K562 (cell line): Measurements from ENCODE around the gene ZNF837. TPM values are rescaled to one million over a fixed set of nuclear protein-coding genes. Genes with fewer than 3 reads are reported as not detected.

ENCODE experiments used
- C11orf30 ChIP-seq: fragments of 450-650 bp; IDR thresholded peaks from 2 replicates; pipeline ENCODE4 v1.6.1; 2016; ENCODE audit warnings: low read depth, mild to moderate bottlenecking
- FOXP1 ChIP-seq: sonication (generic); formaldehyde crosslinking; IDR thresholded peaks from 2 replicates; pipeline ENCODE4 v1.8.0; 2022; ENCODE audit warnings: mild to moderate bottlenecking, missing genetic modification reagents
- GABPA ChIP-seq: fragments of 200-800 bp; sonication (Bioruptor generic); conservative IDR thresholded peaks from 2 replicates; pipeline ENCODE4 v1.6.1; 2016; ENCODE audit warnings: low read depth, missing genetic modification characterization, missing compliant biosample characterization
- L3MBTL2 ChIP-seq: fragments of 450-650 bp; IDR thresholded peaks from 2 replicates; pipeline ENCODE4 v1.6.1; 2016; ENCODE audit warnings: mild to moderate bottlenecking, moderate library complexity
- NR3C1 ChIP-seq: sonication (generic); formaldehyde crosslinking; IDR thresholded peaks from 2 replicates; pipeline ENCODE4 v1.8.1; 2022; ENCODE audit warnings: missing genetic modification reagents
- RCOR1 ChIP-seq, 2 experiments: IDR thresholded peaks; 2 replicates each; pipeline ENCODE4 v1.6.1; 2012; ENCODE audit warnings: low read depth in 2 of 2, low read length in 2 of 2, borderline replicate concordance in 1 of 2, improper control_type of control experiment in 1 of 2
- SAFB ChIP-seq: fragments of 200-400 bp; formaldehyde crosslinking; IDR thresholded peaks from 2 replicates; pipeline ENCODE4 v1.6.1; 2017; ENCODE audit warnings: low read depth, low read length, borderline replicate concordance
- ZBTB8A ChIP-seq: fragments of 450-650 bp; IDR thresholded peaks from 2 replicates; pipeline ENCODE4 v1.6.1; 2018; ENCODE audit warnings: mild to moderate bottlenecking, moderate library complexity; ENCODE audit not compliant: partially characterized antibody
- ZNF184 ChIP-seq: sonication (generic); formaldehyde crosslinking; IDR thresholded peaks from 2 replicates; pipeline ENCODE4 v1.5.0; 2020; ENCODE audit warnings: missing genetic modification reagents
- polyA plus RNA-seq, 8 experiments: library from polyadenylated mRNA; depleted of rRNA in 4 of 8; stranded (reverse) in 5 of 8; unstranded in 3 of 8; fragments of >200 nt; fragmentation: Nextera tagmentation in 2 of 8; fragmentation: Illumina TruSeq in 1 of 8; extraction: Ambion mirVana in 2 of 8; extraction: Trizol in 1 of 8; gene quantifications; 2 replicates each; pipeline versions ENCODE4 v1.2.1 to v1.2.3, GENCODE V29; 2011 to 2014; ENCODE audit warnings: inconsistent platforms in 1 of 8, missing spikeins in 1 of 8
- total RNA-seq, 7 experiments: library from RNA; depleted of rRNA in 6 of 7; stranded (reverse); fragments of >200 nt in 6 of 7; fragmentation: Illumina TruSeq in 2 of 7; extraction: Trizol in 2 of 7; gene quantifications; 2 replicates each; pipeline versions ENCODE4 v1.2.1 to v1.2.3, GENCODE V29; 2011 to 2021; ENCODE audit warnings: low replicate concordance in 1 of 7
- TF ChIP-seq, protein P1 (sequence below): fragments of 450-650 bp; IDR thresholded peaks from 2 replicates; pipeline ENCODE4 v1.6.1; 2016; ENCODE audit warnings: mild to moderate bottlenecking, moderate library complexity
- TF ChIP-seq, protein P2 (sequence below): IDR thresholded peaks from 2 replicates; pipeline ENCODE4 v1.6.1; 2016; ENCODE audit warnings: missing genetic modification characterization, missing compliant biosample characterization
- TF ChIP-seq, protein P3 (sequence below): fragments of 250-450 bp; sonication (Bioruptor Pico); IDR thresholded peaks from 2 replicates; pipeline ENCODE4 v1.8.0; 2021; ENCODE audit warnings: borderline replicate concordance, mild to moderate bottlenecking, moderate library complexity; ENCODE audit not compliant: poor library complexity, severe bottlenecking

ZNF837 gene
- total and polyA plus RNA-seq, 9 of the 15 experiments (the other 6 are each of a cell fraction or from before 2014, with no cell fraction given), result 0.11 to 2.1 (median 0.57) TPM; not detected in 4

DNA sequence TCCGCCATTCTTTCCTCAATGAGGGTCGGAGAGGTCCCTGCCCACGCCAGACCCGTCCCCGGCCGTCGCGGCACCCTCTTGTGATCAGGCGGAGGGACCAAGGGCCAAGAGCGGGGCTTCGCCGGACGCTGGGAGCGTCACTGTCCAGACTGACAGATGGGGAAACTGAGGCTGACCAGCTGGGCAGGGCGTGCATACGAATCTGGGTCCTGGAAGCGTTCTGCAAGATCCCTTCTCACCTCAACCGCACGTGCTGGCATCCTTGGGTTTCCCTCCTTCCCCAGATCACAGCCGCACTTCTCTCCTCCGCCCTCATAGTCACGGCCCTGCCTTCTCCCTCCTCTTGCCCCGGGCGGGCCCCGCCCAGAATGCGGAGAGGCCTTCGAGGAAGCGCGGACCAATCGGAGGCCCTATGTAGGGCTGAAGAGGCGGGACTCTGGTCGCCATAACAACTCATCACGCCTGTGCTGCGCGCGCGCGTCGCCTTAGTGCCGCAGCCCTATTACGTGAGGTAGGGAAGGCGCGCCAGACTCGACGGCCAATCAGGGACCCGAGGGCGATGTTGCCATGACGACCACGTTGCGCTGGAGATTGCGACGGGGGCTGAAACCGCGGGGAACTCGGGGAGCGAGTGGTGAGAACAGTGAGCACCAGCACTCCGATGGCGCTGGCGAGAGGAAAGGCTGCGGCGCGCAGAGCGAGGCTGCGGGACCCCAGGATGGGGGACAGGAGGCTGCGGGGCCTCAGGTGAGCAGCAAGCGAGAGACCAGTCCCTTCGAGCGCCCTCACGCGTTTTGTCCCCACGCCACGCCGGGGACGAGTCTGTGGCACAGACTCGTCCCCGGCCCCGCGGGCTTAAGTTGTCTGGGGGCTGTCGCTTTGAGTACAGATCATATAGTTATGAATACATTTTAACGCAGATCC lies 20.3 kb upstream of the ZNF837 start (continued):
- TF ChIP-seq, protein P1, sequence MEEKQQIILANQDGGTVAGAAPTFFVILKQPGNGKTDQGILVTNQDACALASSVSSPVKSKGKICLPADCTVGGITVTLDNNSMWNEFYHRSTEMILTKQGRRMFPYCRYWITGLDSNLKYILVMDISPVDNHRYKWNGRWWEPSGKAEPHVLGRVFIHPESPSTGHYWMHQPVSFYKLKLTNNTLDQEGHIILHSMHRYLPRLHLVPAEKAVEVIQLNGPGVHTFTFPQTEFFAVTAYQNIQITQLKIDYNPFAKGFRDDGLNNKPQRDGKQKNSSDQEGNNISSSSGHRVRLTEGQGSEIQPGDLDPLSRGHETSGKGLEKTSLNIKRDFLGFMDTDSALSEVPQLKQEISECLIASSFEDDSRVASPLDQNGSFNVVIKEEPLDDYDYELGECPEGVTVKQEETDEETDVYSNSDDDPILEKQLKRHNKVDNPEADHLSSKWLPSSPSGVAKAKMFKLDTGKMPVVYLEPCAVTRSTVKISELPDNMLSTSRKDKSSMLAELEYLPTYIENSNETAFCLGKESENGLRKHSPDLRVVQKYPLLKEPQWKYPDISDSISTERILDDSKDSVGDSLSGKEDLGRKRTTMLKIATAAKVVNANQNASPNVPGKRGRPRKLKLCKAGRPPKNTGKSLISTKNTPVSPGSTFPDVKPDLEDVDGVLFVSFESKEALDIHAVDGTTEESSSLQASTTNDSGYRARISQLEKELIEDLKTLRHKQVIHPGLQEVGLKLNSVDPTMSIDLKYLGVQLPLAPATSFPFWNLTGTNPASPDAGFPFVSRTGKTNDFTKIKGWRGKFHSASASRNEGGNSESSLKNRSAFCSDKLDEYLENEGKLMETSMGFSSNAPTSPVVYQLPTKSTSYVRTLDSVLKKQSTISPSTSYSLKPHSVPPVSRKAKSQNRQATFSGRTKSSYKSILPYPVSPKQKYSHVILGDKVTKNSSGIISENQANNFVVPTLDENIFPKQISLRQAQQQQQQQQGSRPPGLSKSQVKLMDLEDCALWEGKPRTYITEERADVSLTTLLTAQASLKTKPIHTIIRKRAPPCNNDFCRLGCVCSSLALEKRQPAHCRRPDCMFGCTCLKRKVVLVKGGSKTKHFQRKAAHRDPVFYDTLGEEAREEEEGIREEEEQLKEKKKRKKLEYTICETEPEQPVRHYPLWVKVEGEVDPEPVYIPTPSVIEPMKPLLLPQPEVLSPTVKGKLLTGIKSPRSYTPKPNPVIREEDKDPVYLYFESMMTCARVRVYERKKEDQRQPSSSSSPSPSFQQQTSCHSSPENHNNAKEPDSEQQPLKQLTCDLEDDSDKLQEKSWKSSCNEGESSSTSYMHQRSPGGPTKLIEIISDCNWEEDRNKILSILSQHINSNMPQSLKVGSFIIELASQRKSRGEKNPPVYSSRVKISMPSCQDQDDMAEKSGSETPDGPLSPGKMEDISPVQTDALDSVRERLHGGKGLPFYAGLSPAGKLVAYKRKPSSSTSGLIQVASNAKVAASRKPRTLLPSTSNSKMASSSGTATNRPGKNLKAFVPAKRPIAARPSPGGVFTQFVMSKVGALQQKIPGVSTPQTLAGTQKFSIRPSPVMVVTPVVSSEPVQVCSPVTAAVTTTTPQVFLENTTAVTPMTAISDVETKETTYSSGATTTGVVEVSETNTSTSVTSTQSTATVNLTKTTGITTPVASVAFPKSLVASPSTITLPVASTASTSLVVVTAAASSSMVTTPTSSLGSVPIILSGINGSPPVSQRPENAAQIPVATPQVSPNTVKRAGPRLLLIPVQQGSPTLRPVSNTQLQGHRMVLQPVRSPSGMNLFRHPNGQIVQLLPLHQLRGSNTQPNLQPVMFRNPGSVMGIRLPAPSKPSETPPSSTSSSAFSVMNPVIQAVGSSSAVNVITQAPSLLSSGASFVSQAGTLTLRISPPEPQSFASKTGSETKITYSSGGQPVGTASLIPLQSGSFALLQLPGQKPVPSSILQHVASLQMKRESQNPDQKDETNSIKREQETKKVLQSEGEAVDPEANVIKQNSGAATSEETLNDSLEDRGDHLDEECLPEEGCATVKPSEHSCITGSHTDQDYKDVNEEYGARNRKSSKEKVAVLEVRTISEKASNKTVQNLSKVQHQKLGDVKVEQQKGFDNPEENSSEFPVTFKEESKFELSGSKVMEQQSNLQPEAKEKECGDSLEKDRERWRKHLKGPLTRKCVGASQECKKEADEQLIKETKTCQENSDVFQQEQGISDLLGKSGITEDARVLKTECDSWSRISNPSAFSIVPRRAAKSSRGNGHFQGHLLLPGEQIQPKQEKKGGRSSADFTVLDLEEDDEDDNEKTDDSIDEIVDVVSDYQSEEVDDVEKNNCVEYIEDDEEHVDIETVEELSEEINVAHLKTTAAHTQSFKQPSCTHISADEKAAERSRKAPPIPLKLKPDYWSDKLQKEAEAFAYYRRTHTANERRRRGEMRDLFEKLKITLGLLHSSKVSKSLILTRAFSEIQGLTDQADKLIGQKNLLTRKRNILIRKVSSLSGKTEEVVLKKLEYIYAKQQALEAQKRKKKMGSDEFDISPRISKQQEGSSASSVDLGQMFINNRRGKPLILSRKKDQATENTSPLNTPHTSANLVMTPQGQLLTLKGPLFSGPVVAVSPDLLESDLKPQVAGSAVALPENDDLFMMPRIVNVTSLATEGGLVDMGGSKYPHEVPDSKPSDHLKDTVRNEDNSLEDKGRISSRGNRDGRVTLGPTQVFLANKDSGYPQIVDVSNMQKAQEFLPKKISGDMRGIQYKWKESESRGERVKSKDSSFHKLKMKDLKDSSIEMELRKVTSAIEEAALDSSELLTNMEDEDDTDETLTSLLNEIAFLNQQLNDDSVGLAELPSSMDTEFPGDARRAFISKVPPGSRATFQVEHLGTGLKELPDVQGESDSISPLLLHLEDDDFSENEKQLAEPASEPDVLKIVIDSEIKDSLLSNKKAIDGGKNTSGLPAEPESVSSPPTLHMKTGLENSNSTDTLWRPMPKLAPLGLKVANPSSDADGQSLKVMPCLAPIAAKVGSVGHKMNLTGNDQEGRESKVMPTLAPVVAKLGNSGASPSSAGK, result peak; percentile 98
- TF ChIP-seq FOXP1 (CRISPR knock-in tag), result peak; percentile 42; the same call in 1 of the 2 replicates
- TF ChIP-seq C11orf30, result peak; percentile 83
- TF ChIP-seq SAFB, result peak; percentile 84
- no peak for TF ChIP-seq ZBTB8A
- TF ChIP-seq GABPA, result peak; percentile 45; the same call in 1 of the 2 replicates
- TF ChIP-seq NR3C1, result no peak
- peak in 1 of 2 experiments; percentile 29; a peak in 2 of 4 replicates for TF ChIP-seq RCOR1 (IDR thresholded peaks at IDR 0.05; ENCODE audit: borderline replicate concordance in 1 of 2, low read depth in 2 of 2, low read length in 2 of 2)
- no peak for TF ChIP-seq ZNF184
- TF ChIP-seq, protein P2, sequence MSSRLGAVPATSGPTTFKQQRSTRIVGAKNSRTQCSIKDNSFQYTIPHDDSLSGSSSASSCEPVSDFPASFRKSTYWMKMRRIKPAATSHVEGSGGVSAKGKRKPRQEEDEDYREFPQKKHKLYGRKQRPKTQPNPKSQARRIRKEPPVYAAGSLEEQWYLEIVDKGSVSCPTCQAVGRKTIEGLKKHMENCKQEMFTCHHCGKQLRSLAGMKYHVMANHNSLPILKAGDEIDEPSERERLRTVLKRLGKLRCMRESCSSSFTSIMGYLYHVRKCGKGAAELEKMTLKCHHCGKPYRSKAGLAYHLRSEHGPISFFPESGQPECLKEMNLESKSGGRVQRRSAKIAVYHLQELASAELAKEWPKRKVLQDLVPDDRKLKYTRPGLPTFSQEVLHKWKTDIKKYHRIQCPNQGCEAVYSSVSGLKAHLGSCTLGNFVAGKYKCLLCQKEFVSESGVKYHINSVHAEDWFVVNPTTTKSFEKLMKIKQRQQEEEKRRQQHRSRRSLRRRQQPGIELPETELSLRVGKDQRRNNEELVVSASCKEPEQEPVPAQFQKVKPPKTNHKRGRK (tag), result no peak
- peak; percentile 98 for TF ChIP-seq L3MBTL2
- TF ChIP-seq, protein P3, sequence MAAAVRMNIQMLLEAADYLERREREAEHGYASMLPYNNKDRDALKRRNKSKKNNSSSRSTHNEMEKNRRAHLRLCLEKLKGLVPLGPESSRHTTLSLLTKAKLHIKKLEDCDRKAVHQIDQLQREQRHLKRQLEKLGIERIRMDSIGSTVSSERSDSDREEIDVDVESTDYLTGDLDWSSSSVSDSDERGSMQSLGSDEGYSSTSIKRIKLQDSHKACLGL (CRISPR knock-in tag), result no peak
